ENCODE measurements around the gene PCDHGB4.
A peak's percentile ranks its signal among the peaks of the same experiment; 100 is the strongest.

GRCh38 chr5:141359790-141360426 lies 27.6 kb upstream of the PCDHGB4 start, which contains the start of gene PCDHGB2:
- TF ChIP-seq CTCF (conservative IDR thresholded peaks at IDR 0.05; ENCODE audit: low read length), result peak; percentile 94
- TF ChIP-seq EZH2phosphoT487 (IDR thresholded peaks at IDR 0.05; ENCODE audit: borderline replicate concordance, low read depth, low read length), result no peak
